ENCODE measurements around the gene MBNL2.

The MBNL2 gene

DNA sequence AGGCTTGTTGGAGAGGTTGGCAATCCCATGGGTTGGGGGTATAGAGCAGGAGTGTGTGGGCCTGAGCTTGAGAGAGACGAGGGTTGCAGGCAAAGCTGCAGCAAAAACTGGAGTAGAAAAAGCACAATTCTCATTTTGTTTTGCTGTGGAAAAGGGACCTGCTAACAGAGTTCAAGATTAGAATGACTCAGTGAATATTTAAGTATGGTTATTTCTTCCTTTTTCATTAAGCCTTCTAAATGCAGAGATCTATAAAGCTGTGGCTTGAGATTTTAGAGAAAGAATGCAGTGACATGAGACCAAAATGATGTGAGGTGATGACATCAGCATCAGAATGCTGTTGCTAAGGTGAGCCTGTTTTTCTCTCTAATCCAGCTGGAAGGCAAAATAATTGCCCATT lies 10.8 kb upstream of the MBNL2 start:
- DNase-seq (ENCODE audit: low read depth), result no peak

DNA sequence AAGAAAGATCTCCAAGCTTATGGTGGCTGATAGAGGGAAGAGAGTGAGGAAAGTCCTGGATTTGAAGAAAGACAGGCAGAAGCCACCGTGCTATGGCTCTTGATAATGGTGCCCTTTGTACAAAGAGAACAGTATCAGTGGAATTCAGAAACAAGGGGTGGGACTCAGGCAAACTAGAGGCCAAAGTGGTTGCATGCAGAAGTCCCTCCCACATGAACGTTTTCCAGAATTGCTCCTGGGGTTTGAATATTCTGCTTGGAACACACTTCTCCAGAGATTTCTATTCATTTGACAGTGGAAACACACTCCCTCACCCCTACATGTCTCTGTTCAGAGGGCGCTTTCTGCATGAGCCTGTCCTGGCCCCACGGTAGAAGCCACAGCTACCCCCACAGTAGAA lies 10.1 kb upstream of the MBNL2 start:
- DNase-seq (ENCODE audit: low read depth), result no peak

DNA sequence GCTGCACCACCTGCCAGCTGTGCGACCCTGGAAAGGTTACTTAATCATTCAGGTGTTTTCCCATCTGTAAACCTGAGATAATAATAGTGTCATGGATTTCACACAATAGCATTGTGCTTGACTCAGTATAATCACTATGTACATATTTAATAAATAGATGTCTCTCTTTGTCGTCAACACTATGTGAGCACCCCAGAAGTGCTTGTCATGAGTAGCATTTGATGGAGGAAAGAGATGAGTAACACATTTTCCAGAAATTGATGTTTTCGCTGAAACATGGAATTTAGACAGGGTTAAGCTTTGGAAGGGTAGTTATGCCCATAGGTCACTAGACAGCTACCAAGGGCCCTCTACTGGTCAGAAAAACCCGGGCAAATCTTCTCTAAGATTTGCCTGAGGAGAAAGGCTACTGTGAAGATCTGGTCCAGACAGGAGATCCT lies 9.5 kb upstream of the MBNL2 start:
- DNase-seq (ENCODE audit: low read depth), result no peak

- no peak for DNase-seq (ENCODE audit: low read depth)
These were observed 7.2 kb upstream of the MBNL2 start for GRCh38 chr13:97214921-97215320.

GRCh38 chr13:97215325-97215724 lies 6.8 kb upstream of the MBNL2 start:
- DNase-seq (ENCODE audit: low read depth), result no peak

- DNase-seq (ENCODE audit: low read depth), result no peak
These were observed 2.9 kb upstream of the MBNL2 start for GRCh38 chr13:97219226-97219625.

- DNase-seq (ENCODE audit: low read depth), result no peak
These were observed 1.8 kb upstream of the MBNL2 start for GRCh38 chr13:97220151-97220900.

GRCh38 chr13:97221046-97221445 lies 1.1 kb upstream of the MBNL2 start:
- no peak for DNase-seq (ENCODE audit: low read depth)

- DNase-seq (ENCODE audit: low read depth), result no peak
These were observed 667 bp upstream of the MBNL2 start for GRCh38 chr13:97221466-97221865.

DNA sequence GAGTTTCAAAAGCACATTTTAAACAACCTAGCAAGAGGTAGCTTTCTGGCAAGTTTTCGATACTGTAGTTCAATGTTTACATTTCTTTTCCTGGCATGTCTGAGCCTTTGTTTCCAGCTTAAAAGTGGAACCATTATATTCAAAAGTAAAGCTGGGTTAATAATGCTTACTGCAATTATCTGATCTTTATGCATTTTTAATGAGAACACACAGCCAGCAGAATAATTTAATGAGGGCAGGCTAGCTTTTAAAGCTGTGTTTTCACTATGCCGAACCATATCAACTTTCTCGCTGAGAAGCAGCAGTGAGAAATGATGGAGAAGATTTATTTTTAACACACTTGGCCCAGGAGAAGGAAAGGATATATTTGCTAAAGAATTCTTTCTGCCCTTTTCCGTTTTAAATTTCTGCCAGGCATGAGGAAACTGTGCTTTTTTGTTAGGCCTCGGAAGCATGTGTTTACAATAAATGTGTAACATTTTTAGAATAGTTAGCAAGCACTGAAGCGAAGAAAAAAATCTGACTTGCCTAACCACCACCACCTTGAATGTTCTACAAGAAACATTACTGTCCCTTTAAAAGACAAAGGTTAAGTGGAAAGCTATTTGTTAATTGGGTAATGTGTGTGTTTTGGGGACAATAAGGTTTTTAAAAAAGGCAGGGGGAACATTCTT lies 1.0 kb downstream of the MBNL2 start:
- DNase-seq (ENCODE audit: low read depth), result no peak

DNA sequence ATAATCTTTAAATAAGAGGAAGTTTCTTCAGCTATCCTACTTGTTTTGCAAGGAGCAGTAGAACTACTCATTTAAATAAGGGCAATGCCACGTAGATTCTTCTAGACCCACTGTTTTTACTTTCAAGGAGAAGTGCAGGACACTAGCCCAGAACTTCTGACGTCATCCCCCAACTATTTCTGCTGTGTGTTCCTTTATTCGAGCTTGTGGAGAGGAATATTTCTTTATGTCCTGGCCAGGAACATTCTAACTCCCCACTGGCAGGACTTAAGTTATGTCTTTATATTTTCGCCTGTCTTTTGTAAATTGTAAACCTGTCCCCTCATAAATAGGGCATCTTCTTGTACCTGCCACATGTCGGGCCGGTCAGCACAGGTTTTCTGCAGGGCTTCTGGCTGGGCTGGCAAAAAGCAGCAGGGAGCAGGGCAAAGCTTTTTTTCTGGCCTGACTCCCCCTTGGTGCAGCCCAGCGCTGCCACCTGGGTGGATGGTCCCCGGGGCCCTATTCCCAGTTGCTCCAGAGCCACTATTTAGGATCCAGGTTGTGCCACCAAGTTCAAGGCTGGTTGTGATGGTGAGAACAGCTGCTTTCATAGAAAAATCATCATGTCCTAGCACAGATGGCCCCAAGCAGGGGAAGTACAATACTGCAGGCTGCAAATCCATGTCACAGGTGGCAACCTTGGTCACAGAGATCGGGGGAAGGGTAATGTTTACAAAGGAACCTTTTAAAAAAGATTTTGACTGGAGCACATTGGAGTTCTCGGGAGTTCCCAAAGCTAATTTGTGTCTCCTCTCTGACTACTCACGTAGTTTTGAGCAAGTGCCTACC lies 1.8 kb downstream of the MBNL2 start:
- DNase-seq (ENCODE audit: low read depth), result peak; percentile 60

DNA sequence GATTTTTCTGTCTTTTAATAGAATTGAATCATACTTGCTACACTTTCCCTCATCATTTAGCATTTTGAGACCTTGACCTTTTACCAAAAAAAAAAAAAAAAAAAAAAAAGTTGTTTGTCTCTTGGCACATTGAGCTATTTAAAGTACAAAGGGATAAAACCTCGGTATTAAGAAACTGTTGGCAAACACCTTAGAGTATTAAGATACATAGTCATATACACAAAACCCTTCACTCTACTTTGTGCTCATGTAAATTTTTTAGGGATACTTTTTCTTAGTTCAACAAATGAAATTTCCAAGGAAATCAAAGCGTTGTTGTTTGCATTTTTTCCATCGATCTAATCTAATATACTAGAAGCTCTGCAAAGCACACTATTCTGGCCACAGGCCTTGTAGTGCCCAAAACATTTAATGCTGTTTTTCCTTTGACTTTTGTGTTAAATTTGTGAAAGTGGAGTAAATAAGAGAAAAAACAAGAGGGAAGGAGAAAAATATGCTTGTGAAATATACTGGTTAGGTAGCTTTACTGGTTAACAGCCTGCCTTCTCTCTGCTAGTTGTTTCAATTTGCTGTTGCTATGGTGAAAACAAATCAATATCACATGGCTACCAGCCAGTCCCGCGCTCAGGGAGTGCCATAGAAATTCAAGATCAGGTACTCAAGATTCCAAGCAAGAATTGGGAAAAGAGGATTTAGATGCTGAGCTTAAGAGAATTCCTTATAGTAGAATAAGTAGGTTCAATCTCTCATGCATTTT lies 2.6 kb downstream of the MBNL2 start:
- no peak for DNase-seq (ENCODE audit: low read depth)

- DNase-seq (ENCODE audit: low read depth), result no peak
These were observed 3.4 kb downstream of the MBNL2 start for GRCh38 chr13:97225533-97225932.

DNA sequence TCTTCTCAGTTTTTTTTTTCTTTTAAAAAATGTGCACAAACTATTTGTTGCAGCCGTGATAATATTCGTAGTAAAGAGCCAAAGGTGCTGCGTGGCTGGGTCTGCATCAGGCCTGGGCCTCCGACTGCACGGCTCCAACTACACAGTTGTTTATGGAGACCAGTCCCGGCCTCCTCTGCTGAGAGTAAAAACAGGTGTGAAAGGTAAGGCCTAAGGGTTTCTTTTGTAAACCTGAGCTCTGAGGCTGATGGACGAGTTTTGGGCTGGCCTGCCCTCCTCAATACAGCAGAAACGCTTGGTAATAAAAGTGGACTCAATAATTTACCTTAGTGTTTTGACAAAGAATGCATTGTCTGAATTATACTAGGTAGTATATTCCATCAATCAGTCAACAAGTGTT lies 3.9 kb downstream of the MBNL2 start:
- DNase-seq (ENCODE audit: low read depth), result no peak

DNA sequence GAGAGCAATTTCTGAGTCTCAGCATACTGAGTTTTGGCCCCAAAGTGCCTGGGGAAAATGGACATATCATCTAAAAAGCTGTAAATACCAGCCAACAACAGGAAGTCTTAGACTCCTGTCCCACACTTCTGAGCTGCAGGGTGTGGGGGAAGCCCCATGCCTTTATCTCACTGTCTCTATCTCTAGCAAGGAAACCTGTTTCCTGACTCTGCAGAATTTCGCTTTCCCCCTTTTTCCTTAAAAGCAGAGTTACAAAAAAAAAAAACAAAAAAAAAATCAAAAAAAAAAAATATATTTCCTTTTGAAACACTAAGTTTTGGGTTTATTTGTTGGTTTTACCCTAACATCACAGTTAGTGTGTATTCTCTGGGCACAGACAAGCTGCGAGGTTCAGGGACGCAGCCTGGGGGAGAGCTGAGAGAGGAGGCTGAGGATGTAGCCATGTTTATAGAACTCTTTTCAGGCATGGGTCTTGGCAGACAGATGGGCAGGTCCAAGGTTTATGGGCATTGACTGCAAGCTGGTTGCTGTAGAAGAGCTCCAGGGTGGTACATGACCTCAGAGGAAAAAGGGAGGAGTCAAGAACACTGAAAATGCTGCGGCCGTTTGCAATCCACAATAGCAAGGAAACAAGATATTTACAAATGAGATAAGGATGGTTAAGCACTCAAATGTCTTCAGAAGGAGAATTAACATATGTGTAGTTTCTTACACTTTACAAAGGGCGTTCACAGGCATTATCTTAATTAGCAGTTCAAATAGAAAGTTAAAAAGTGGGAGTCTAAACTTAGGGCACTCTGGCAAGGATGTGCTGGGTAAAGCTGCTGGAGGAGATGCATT lies 4.9 kb downstream of the MBNL2 start:
- no peak for DNase-seq (ENCODE audit: low read depth)

DNA sequence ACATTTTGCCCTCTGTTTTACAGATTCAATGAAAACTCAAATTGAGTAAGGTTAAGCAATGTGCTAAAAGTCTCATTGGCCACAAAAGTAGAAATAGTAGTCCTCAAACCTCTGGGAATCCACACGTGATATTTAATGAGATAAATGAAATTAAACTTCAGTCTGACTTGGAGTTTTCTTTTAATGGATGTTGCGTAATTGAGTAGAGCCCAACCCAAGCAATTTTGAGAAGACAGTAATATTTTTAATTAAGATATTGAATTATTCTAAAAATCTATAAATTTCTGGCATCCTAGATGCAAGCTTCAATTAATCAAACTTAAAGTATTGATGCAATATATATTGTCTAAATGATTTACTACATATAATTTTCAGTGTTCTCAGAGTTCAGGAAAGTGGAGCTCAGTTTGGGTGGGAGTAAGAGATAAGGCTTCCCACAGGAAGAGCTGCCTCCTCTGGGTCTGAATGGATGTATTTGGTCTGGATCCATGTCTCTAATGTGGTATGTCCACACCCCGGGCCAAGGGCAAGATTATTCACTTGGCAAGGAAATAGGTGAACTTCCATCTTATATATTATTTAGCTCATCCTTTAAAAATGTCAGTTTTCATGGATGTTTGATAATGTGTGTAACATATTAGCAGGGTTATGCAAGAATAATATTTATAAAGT lies 6.9 kb downstream of the MBNL2 start:
- DNase-seq (ENCODE audit: low read depth), result no peak

- no peak for DNase-seq (ENCODE audit: low read depth)
These were observed 7.6 kb downstream of the MBNL2 start for GRCh38 chr13:97229699-97230098.

- DNase-seq (ENCODE audit: low read depth), result no peak
These were observed 9.1 kb downstream of the MBNL2 start for GRCh38 chr13:97231118-97231828.

- DNase-seq (ENCODE audit: low read depth), result no peak
These were observed 9.7 kb downstream of the MBNL2 start for GRCh38 chr13:97231829-97232196.

- no peak for DNase-seq (ENCODE audit: low read depth)
These were observed 11.4 kb downstream of the MBNL2 start for GRCh38 chr13:97233499-97233898.

All from HS-5 (cell line).